HG03066 (cell line): ENCODE data around the gene APOL1.

Experiments used
- ATAC-seq: cut with Tn5 transposase; IDR thresholded peaks from one replicate; pipeline ENCODE4 v1.9.1; 2021; ENCODE audit warnings: low read depth; ENCODE audit not compliant: unreplicated experiment

APOL1 gene

DNA sequence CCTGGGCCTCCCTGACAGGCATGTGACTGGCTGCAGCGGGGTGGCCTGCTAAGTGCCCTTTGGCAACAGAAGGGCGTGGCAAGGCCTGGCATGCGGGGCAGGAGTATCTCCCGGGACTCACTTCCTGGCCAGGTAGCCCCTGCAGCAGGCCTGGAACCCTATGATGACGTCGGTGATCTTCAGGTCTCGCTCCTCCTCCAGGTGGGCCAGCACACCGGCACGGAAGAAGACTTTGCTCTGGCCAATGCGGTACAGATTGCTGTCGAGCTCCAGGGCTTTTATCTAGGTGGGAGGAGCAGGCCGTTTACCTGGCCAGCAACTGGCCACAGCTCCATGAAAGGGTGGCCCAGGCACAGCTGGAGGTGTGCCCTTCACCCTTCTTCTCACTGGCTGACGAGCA lies 50.9 kb downstream of the APOL1 start:
- ATAC-seq, result no peak

DNA sequence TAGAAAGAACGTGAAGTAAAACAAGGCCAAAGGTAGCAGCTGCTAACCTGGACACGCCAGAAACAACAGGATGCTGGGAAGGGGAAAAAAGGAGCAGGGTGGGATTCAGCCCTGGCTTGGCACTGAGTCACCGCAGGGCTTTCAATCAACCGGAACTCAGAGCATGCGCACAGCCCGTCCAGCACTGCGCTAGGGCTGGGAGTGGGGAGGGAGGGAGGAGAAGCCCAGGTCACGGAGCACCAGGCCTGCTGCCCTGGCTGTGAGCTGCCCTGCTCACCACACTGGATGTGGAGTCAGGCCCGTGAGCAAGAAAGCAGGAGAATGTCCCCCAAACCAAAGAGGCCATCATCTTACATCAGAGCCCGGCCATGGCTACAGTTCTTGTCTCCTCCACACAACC lies 51.5 kb downstream of the APOL1 start:
- no peak for ATAC-seq

- ATAC-seq, result no peak
Observed at GRCh38 chr22:36305813-36306212, 52.9 kb downstream of the APOL1 start.

GRCh38 chr22:36306227-36306626 lies 53.3 kb downstream of the APOL1 start:
- ATAC-seq, result no peak

- no peak for ATAC-seq
Observed at GRCh38 chr22:36308880-36309279, 55.9 kb downstream of the APOL1 start.

DNA sequence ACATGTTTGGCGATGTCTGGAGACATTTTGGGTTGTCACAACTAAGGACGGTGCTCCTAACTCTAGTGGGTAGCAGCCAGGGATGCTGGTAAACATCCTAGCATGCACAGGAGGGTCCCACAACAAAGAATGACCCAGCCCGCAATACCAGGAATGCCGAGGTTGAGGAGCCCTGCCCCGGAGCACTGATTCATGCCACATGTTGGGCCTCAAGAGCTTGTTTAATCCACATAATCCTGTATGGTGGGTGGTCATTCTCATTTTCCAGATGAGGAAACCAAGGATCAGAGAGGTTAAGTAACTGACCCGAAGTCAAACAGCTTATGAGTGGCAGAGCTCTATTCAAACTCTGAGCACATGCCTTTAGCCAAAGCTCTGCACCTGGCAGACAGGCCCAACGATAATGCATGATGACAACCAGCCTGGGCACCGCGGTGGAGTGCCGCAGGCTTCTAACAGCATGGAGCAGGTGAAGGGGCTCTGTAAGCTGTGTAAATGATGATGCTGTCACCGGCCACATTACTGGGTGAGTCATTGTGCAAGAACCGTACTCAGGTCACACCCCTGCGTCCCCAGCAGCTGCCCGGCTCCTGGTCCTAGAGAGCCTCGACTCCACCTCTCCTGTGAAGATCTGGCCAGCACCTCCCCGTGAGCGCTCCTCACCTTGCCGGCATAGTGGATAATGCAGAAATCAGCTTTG lies 58.6 kb downstream of the APOL1 start:
- ATAC-seq, result no peak

DNA sequence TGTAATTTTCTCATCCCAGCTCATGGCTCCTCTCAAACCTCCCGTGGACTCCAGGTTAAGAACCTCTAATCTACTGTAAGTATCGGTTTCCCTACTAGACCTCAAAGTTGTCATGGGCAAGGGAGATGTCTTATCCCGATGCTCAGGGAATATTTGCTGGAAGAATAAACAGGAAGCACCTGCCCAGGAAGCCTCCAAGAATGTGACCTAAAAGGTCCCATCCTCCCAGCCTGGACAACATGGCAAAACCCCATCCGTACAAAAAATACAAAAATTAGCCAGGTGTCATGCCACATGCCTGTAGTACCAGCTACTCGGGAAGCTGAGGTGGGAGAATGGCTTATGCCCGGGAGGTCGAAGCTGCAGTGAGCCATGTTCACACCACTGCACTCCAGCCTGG lies 62.4 kb downstream of the APOL1 start:
- ATAC-seq, result no peak

DNA sequence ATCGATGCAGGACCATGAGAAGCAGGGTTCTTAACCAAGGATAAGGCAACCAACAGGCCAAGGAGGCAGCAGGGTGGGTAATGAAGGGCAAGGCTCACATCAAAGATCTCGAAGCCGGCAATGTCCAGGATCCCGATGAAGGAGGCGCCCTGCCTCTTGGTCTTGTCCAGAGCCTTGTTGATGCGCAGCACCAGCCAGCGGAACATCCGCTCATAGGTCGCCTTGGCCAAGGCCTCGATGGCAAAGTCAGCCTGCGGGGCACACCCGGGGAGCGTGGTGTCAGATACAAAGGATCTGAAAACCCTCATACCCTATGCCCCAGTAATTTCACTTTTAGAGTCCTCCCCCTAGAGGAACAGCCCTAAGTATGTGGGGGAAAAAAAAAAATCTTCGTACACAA lies 63.5 kb downstream of the APOL1 start:
- ATAC-seq, result no peak
